KBM-7 (cell line): ENCODE results near the gene CRB2.

Experiments
- DNase-seq: peaks from one replicate; pipeline ENCODE4 v3.0.0-alpha.2; 2015
- in situ Hi-C: fragments of 300-500 bp; cut with MboI; formaldehyde crosslinking; loops from 2 replicates; pipeline ENCODE4 v1.14.3; 2020; ENCODE audit warnings: low sequenced_read_pairs, low pct_unique_long_range_greater_than_20kb, mixed read lengths

The CRB2 gene

DNA sequence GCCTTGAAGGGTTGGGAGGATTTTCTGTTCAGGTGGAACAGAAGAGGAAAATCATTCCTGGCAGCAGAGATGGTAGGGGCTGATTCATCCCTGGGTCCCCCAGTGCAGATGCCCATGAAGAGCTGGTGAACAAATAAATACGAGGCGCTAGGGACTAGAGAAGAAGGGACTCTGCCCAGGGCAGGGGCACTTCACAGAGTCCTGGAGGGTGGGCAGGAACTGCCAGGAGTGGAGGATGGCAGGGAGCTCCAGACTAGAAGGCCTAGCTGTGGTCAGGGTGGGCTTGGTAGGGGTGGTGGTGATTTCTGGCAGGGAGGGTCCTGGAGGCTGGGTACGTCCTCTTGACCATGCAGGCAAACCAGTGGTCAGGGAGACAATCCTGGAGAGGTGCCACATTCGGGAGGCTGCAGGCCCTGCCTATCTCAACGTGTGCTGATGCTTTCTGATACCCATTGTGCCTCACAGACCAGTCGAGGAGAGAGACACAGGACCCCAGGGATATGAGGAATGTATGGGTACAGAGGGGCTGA is 69.9 kb downstream of the CRB2 start:
- in situ Hi-C loops: no loop called here
- no peak for DNase-seq

DNA sequence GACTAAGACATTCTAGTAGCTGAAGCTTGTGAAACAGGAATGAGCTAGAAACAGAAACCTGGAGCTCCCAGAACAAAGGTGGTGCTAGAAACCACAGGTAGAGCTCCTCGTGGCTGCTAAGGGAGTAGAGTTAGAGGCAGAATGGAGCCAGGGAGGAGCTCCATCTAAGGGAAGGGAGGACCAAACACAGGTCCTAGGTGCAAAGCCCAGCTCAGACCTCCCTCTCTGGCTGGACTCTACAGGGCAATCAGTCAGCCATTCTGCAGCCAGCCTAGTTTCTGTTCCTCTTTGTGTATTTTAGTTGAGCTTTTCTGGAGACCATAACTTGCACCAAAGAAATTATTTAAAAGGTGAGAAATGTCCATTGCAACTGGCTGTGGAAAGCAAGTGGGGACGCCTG is 70.4 kb downstream of the CRB2 start:
- in situ Hi-C loops: no loop called here
- no peak for DNase-seq
